ENCODE measurements around the gene PASD1.

PASD1 gene

GRCh38 chrX:151700581-151700980, 137.1 kb downstream of the PASD1 start:
- DNase-seq (ENCODE audit: low read depth in 2 of 3, low spot score in 1 of 3), result no peak

GRCh38 chrX:151701071-151701470, 137.6 kb downstream of the PASD1 start:
- no peak for DNase-seq (ENCODE audit: low read depth in 2 of 3, low spot score in 1 of 3)

GRCh38 chrX:151701531-151701930, 138.1 kb downstream of the PASD1 start:
- no peak for DNase-seq (ENCODE audit: low read depth in 2 of 3, low spot score in 1 of 3)

GRCh38 chrX:151702026-151702714, 138.7 kb downstream of the PASD1 start:
- DNase-seq (ENCODE audit: low read depth in 2 of 3, low spot score in 1 of 3), result no peak

- DNase-seq (ENCODE audit: low read depth in 2 of 3, low spot score in 1 of 3), result no peak
Measured at GRCh38 chrX:151702741-151703340, 139.4 kb downstream of the PASD1 start.

GRCh38 chrX:151703487-151703886, 140.0 kb downstream of the PASD1 start:
- no peak for DNase-seq (ENCODE audit: low read depth in 2 of 3, low spot score in 1 of 3)

- DNase-seq (ENCODE audit: low read depth in 2 of 3, low spot score in 1 of 3), result no peak
Measured at GRCh38 chrX:151704041-151704663, 140.7 kb downstream of the PASD1 start.

- DNase-seq (ENCODE audit: low read depth in 2 of 3, low spot score in 1 of 3), result no peak
Measured at GRCh38 chrX:151708821-151709220, 145.3 kb downstream of the PASD1 start.

GRCh38 chrX:151710457-151710856, 147.0 kb downstream of the PASD1 start:
- no peak for DNase-seq (ENCODE audit: low read depth in 2 of 3, low spot score in 1 of 3)

- no peak for DNase-seq (ENCODE audit: low read depth in 2 of 3, low spot score in 1 of 3)
Measured at GRCh38 chrX:151711154-151711553, 147.7 kb downstream of the PASD1 start.

- no peak for DNase-seq (ENCODE audit: low read depth in 2 of 3, low spot score in 1 of 3)
Measured at GRCh38 chrX:151711787-151712186, 148.3 kb downstream of the PASD1 start.

- no peak for DNase-seq (ENCODE audit: low read depth in 2 of 3, low spot score in 1 of 3)
Measured at GRCh38 chrX:151712253-151712652, 148.8 kb downstream of the PASD1 start.

- peak in 1 of 3 donors; percentile 2 for DNase-seq (ENCODE audit: low read depth in 2 of 3, low spot score in 1 of 3)
Measured at GRCh38 chrX:151713849-151714248, 150.4 kb downstream of the PASD1 start.

- no peak for DNase-seq (ENCODE audit: low read depth in 2 of 3, low spot score in 1 of 3)
Measured at GRCh38 chrX:151714362-151714761, 150.9 kb downstream of the PASD1 start.

GRCh38 chrX:151715752-151716151, 152.3 kb downstream of the PASD1 start, which contains the start of gene FATE1:
Gene FATE1 (plus strand): TSS chrX:151716035. CDS start chrX:151716120, 85 bp downstream.
- DNase-seq (ENCODE audit: low read depth in 2 of 3, low spot score in 1 of 3), result no peak

- DNase-seq (ENCODE audit: low read depth in 2 of 3, low spot score in 1 of 3), result peak in 1 of 3 donors; percentile 3
Measured at GRCh38 chrX:151722241-151722846, 158.9 kb downstream of the PASD1 start.

- no peak for DNase-seq (ENCODE audit: low read depth in 2 of 3, low spot score in 1 of 3)
Measured at GRCh38 chrX:151723156-151723760, 159.8 kb downstream of the PASD1 start.

- no peak for DNase-seq (ENCODE audit: low read depth in 2 of 3, low spot score in 1 of 3)
Measured at GRCh38 chrX:151724563-151725337, 161.3 kb downstream of the PASD1 start.

GRCh38 chrX:151725338-151725614, 161.8 kb downstream of the PASD1 start:
- DNase-seq (ENCODE audit: low read depth in 2 of 3, low spot score in 1 of 3), result no peak
